Measurements from ENCODE around the gene EDNRA.

Gene EDNRA

GRCh38 chr4:147498031-147498660, 17.2 kb downstream of the EDNRA start:
- DNase-seq, result no peak

- DNase-seq, result no peak
These were observed 27.4 kb downstream of the EDNRA start for GRCh38 chr4:147508346-147508745.

GRCh38 chr4:147509386-147509785, 28.5 kb downstream of the EDNRA start:
- no peak for DNase-seq

GRCh38 chr4:147510962-147511668, 30.2 kb downstream of the EDNRA start:
- no peak for DNase-seq

- DNase-seq, result no peak
These were observed 32.2 kb downstream of the EDNRA start for GRCh38 chr4:147513091-147513490.

- no peak for DNase-seq
These were observed 33.1 kb downstream of the EDNRA start for GRCh38 chr4:147513952-147514351.

GRCh38 chr4:147515220-147515936, 34.5 kb downstream of the EDNRA start:
- DNase-seq, result no peak

- no peak for DNase-seq
These were observed 35.2 kb downstream of the EDNRA start for GRCh38 chr4:147516133-147516532.

- DNase-seq, result no peak
These were observed 37.2 kb downstream of the EDNRA start for GRCh38 chr4:147518086-147518485.

- no peak for DNase-seq
These were observed 38.2 kb downstream of the EDNRA start for GRCh38 chr4:147518846-147519767.

- no peak for DNase-seq
These were observed 43.7 kb downstream of the EDNRA start for GRCh38 chr4:147524601-147525000.

- DNase-seq, result no peak
These were observed 44.8 kb downstream of the EDNRA start for GRCh38 chr4:147525494-147526271.

GRCh38 chr4:147526272-147526654, 45.4 kb downstream of the EDNRA start:
- DNase-seq, result no peak

GRCh38 chr4:147528054-147528453, 47.2 kb downstream of the EDNRA start:
- no peak for DNase-seq

GRCh38 chr4:147530134-147530533, 49.2 kb downstream of the EDNRA start:
- no peak for DNase-seq

- no peak for DNase-seq
These were observed 49.8 kb downstream of the EDNRA start for GRCh38 chr4:147530723-147531122.

- no peak for DNase-seq
These were observed 52.0 kb downstream of the EDNRA start for GRCh38 chr4:147532896-147533295.

GRCh38 chr4:147533331-147533730, 52.4 kb downstream of the EDNRA start:
- no peak for DNase-seq

GRCh38 chr4:147535124-147535523, 54.2 kb downstream of the EDNRA start:
- no peak for DNase-seq

- no peak for DNase-seq
These were observed 57.8 kb downstream of the EDNRA start for GRCh38 chr4:147538711-147539110.

- DNase-seq, result no peak
These were observed 59.1 kb downstream of the EDNRA start for GRCh38 chr4:147539959-147540358.
